HG03095 (cell line): ENCODE data around the gene TWIST2.

Source experiments
- ATAC-seq: cut with Tn5 transposase; IDR thresholded peaks from one replicate; pipeline ENCODE4 v1.9.1; 2021; ENCODE audit warnings: moderate library complexity; ENCODE audit not compliant: unreplicated experiment

TWIST2 gene

DNA sequence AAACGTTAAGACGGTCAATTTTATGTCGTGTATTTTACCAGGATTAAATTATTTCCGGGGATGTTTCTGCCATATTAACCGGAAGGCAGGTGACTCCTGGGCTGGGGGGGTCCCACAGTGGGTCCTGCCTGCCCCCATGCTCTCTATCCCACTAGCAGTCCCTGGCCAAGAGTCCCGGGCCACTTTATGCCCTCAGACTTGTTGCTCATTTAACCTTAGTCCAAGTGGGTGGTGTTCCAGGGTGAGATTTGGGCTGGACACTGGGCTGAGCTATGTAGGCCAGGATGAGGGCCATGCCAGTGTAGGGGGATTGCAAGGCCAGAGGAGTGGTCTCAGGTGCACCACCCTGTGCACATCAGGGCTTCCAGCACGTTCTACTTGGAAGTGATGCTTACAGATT lies 24.1 kb downstream of the TWIST2 start:
- ATAC-seq: no peak

DNA sequence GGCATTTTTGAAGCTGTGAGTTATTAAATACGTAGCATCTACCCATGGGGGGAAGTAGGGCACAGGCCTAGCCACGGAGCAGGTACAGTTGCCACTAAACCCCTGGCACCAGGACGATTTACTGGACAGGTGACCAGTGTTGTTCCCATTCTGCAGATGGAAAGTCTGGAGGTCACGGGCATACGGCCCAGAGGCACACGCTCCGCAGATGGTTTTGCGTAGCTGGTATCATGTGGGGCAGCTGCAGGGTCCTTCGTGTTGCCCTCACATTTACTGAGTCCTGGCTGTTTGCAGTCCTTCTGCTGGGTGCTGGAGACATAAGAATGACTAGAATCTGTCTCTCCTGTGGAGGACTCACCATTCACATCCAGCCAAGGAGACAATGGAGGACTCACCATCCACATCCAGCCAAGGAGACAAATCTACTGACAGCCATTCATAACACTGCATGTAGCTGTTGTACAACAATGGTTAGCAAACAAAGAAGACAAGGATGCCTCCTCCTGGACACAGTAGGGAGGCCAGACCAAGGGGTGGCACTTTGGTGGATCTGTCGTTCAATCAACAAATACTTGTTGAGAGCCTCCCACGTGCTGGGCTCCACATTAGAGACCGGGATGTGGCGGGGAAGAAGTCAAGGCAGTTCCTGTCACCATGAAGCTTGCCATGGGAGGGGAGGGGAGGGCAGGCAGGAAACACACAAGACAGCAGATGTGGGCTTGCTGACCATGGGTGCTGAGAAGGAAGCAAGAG lies 24.9 kb downstream of the TWIST2 start:
- ATAC-seq: no peak

DNA sequence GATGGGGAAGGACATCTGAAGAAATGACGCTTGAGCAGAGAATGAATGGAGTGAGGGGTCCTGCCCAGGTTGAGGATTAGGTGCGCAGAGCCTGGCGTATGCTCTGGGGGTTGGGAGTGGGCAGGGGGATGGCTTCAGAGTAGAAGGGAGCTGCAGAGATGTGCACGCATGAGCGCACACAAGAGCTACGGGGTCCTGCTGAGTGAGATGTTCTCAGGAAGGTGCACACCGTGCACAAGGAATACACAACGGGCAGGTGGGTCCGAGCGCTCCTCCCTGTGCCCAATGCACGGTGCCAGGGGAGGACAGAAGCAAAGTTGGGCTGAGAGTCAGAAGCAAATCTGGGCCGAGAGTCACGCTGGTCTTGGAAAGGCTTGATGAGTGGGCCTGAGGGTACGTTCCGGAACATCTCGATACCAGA lies 25.5 kb downstream of the TWIST2 start:
- no peak for ATAC-seq

DNA sequence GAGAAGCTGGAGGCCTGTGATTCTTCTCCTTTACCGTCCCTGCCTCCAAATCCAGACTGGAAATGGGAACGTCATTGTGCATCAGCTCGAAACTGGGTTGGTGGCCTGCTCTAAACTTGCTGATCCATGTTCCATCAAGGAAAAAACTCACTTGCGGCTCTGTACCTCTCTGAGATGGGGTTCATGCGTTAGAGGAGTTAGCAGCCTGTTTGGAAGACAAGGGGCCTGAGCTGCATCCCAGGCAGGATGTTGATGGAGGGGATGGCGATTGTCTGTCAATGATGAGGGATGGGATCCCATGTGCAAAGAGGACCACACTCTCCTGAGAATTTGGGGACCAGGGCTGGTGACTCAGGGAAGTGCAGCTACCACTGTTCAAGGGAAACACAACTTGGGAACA lies 26.0 kb downstream of the TWIST2 start:
- ATAC-seq: no peak

DNA sequence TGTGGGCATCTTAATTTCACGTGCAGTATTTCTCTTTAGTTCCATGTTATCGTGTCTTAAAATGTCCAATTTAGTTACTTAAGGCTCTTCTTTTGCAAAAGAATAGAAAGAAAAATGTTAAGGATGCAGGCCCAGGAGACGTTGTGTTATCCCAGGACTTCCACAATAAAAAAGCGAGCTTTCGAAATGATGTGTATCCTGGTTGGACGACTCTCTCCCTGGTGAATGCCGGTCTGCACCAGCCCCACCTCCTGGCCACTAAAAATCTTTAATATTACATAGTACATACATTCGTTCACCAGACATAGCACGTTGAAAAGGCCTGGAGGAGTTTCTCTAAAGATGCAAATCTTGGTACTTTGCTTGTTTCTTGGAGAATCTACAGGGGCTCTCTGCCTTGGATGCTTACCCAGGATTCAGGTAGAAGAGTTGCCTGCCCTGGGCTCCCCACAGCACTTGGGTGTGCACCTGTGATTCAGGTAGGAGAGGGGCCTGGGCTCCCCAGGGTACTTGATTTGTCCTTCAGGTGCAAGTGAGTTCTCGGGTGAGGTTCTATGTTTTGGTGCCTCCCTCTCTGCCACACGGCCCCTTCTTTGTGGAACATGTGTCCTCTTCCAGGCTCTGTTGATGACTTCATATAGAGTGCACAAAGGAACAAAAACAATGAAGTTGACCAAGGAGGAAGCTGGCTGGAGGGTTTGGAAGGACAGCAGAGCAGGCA lies 26.6 kb downstream of the TWIST2 start:
- ATAC-seq: no peak

DNA sequence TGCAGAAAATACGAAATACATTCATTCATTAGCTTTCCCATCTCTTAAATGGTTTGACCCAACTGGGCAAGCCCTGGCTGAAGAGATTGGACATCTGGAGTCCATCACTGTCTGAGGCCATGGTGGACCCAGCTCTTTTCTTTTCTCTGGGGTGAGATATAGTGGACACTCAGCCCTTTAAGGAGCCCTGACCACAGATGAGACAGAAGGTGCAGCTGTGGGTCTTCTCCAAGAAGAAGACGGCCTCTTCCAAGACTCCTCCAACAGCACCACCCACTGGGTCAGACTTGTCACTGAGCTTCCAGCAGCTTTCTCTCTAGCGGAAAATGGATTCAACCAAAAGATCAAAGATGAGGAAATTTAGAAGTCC lies 27.2 kb downstream of the TWIST2 start:
- no peak for ATAC-seq

DNA sequence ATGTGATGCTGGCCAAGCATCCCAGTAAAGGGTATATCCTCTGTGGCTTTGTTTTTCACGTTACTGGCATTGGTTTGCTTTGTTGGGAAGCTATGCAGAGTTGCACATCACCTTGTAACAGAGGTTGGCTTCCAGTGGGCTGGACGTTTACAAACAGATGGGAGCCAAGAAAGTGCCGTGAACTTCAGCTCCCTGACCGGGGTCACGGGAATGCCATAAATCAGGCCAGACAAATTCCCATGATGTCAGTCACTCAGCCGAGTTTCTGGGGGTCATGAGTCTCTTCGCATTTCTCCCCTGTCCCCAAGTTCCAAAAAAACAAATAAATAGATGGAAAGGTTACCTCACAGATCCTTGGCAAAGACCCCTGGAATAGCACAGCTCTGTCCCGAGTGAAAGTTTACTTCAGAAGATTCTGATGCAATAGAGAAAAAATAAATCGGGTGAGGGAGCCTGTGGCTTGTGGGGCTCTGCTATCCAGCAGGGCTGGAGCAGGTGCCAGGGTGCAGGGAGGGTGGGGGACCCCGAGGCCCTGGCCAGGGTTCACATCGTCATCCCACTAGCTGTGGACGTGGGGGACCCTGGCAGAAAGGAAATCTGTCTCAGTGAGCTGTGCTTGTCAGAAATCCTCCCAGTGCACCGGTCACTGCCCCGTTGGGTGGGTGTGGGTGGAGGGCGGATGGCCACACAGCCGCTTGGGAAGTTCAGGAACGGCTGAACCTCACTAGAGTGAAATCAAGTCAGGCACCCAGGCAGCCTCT lies 27.8 kb downstream of the TWIST2 start:
- no peak for ATAC-seq

DNA sequence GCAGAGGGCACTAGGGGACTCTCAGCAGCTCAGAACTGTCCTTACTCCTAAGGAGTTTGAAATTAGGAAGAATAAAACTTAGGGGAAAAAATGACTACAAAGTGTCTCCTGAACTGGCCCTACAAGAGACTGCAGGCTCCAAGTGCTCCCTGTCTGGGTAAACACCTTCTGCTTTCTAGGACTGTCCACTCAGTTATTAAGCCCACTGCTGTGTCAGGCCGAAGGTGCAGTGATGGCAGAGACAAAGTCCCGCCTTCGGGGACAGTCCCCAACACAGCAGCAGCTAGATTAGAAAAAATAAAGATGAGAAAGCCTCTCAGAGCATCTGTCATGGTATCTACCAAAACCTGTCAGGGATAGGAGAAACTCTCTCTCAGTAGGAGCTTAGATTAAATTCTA lies 28.3 kb downstream of the TWIST2 start:
- no peak for ATAC-seq

DNA sequence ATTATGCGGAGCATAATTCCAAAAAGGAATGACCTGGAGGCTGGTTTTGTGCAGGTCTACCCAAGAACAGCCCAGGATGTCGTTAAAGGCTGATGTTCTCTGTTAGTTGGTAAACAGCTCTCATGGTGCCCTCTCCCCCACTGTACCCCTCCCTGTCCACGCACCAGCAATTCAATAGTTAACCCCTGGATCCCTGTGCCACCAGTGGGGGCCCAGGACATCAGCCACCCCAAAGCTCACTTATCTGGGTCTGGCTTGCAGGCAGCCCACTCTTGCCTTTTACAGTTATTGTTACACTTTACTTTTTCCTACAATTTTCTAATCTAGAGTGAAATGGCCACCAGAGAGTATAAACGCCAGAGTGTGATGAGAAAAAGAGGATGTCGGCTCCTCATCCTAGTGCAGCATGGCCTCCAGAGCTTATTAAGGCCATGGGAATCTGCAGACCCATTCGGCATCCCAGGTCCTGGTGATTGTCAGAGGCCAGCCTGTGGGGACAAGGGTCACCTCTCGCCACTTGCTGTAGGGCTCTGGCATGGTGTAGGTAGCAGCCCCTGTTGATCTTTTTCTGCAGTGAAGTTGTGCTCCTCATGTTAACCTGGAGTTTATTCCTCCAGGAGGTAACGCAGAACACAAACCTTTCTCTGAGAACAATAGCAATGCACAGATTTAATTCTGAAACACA lies 30.3 kb downstream of the TWIST2 start:
- ATAC-seq: no peak

DNA sequence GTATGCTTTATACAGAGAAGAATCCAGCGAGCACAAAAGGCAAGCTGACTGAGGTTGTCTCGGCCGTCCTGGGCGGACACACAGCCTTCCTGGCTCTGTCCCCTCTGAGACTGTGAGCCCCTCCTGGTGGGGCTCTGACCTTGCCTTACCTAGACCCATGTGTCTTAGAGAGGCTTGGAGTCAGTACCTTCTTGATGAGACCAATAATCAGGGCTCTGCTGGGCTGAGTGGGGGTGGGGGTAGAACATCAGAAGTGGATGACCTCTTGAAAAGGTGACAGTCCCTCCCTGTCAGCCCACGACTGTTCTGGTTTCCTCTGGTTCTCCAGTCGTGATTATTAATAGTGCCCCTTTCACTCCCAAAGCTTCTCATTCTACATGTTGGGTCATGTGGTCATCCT lies 31.2 kb downstream of the TWIST2 start:
- ATAC-seq: no peak

DNA sequence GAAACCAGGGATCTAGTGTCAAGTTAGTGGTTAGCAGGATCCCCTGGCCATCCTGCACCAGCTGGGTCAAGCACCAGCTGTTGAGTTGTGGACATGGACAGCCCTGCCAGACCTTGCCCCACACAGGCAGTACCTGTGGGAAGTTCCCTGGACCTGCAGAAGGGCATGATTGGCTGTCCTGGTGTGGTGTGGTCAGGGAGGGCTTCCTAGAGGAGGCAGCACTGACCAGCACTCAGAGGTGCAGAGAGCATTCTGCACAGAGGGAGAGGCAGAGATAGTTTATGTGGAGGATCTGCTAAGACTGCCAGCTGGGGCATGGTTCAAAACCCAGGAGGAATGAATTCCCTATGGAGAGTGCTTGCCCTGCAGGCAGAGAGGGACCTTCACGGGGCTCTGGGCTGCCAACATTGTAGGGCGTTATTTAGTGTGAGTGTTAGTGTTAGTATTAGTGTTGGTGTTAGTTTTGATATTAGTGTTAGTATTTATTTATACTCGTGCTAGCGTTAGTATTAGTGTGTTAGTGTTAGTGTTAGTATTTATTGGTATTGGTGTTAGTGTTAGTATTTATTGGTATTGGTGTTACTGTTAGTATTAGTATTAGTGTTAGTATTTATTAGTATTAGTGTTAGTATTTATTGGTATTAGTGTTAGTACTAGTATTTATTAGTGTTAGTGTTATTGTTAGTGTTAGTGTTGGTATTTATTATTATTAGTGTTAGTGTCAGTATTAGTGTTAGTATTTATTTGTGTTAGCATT lies 31.9 kb downstream of the TWIST2 start:
- no peak for ATAC-seq

DNA sequence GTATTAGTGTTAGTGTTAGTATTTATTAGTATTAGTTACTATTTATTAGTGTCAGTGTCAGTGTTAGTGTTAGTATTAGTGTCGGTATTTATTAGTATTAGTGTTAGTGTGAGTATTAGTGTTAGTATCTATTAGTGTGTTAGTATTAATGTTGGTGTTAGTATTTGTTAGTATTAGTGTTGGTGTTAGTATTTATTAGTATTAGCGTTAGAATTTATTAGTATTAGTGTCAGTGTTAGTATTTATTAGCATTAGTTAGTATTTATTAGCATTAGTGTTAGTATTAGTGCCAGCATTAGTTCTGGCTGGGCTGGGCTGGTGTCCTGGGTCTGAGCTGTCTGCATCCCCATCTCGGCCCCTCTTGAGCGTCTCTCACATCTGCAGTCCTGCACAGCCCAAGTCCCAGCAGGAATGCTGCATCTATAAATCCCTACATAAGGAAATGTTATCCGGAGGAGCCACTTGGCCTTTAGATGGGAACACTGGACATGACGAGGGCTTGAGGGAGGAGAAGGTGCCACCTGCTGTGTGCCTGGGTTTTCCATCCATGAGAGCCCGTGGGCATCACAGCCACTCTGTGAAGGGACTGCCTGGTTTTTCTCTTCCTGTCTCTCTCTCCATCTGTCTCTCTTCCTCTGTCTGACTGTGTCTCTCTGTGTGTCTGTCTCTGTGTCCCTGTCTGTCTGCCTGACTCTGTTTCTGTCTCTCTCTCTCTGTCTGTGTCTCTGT lies 33.6 kb downstream of the TWIST2 start:
- no peak for ATAC-seq

DNA sequence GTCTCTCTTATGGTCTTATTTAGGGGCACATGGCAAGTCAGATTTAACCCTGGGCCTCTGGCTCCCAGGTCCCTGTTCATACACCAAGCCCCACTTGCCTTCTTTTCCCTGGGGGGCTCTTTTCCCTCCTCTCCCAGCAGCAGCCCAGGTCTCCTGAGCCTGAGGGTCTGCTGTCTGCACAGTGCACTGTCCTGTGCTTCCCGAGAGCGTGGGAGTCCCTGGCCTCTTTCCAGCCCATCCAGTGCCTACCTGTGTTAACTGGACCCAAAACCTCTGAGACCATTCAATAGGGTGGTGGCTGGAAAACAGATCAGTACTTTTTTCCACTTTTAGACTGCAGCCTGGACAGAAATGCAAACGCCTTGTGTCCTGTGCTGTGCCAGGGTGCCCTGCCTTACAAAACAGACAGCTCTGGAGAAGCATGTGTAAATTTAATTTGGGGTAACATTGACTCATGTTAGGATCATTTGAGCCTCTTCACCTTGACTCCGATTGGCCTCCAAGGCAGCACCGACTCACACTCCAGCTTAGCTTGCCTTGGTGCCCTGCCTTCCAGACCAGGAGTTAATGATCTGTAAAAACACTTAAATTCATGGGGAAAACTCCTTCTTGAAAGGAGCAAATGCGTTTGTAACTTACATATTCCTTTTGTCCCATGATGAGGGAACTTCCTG lies 34.3 kb downstream of the TWIST2 start:
- ATAC-seq: no peak

DNA sequence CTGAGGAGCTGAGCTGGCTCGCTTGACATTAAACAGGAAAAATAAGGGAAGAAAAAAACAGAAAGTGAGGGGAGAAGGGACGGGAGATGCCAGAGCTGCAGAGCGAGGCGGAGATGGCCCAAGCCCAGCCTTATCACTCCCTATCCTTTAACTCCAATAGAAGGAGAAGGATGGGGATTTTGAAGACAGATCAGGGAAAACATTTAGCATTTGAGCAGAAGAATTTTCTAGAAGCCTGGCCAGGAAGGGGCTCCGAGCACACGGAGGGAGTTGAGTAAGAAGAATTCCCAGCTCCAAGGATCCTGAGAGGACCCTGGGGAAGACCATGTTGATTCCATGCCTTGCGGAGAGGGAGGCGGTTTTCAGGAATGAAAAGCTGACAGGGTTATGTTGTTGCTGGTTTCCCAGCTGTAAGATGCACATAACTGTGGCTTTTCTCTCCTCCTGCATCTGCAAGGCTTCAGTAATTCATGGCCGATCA lies 35.6 kb downstream of the TWIST2 start:
- no peak for ATAC-seq

DNA sequence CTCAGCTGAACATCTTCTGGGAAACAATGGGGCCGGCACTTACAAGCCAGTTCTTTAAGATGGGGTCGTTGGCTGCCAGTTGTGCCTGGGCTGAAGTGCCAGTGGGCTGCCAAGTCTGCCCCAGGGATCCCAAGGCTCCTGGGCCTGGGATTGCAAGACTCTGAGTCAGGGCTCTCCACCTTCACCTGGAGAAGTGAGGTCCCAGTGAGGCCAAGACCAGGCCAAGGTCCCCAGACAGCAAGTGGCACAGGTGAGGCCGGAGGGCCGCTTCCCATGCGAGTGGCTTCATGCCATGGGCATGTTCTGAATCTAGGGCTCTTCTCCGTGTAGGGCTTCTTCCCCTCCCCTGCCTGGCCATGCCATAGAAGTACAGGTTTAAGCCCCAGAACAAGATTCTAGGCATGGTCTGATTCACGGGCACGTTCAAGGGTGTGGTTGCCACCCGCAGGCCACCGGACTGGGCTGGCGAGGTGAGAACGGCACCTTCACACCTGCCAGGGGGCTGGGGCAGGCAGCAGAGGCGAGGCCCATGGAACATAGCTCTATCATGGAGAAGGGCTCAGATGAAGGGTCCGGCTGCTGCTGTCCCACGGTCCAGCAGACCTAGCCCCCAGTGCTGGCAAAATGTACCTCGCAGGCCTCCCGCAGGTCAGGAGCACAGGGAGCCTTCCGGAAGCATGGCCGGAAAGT lies 36.4 kb downstream of the TWIST2 start:
- no peak for ATAC-seq

DNA sequence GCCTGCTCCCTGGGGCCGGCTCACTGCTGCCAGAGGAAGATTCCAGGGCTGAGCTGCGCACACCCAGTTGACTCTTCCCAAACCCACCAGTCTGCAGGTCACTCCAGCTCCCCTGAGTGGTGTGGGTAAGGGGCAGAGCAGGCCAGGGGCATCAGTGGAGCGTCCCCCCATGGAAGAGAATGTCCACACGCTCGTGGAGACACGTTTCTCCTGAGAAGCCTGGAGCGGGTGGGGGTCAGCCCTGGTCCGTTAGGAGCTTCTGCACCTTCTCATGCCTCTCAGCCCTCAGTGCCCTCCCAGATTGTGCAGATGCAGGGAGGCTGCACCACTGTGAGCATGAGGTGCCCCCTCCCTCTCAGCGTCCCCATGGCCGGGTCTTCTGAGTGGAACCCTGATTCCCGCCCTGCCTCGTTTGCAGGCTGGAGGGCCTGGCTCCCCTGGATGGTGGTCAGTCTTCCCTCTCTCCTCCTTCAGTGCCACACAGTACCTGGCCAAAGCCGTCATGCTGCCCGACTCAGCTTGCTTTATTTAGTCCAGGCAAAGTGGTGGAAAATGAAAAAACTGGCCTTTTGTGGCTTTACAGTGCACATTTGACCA lies 37.0 kb downstream of the TWIST2 start:
- ATAC-seq: no peak

DNA sequence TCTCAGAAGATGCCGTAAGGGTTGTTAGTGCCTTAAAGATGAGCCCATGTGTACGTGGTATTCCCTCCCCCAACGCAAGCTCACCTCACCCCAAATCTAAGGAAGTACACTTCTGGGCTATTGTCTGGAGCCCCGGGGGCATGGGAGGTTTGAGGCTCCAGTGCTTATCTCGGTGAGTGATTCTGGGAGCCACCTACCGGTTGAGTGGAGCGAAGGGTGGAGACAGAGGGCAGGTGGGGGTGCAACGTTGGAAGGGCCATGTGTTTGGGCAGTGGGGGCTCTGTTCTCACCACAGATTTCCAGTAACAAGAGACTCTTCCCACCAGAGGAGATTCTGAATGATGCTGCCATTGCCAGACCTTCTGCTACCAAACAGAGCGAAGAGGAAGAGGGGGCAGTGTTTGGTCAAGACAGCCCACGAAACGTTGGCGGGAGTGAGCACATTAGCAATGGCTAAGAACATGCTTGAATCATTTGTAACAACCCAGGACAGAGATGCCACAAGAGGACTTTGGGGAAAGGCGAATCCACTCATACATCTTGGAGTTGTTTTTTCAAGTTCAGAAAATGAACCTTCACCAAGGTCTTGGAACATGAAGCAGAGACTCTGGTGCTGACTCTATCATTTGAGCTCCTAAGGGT lies 38.7 kb downstream of the TWIST2 start:
- ATAC-seq: no peak

DNA sequence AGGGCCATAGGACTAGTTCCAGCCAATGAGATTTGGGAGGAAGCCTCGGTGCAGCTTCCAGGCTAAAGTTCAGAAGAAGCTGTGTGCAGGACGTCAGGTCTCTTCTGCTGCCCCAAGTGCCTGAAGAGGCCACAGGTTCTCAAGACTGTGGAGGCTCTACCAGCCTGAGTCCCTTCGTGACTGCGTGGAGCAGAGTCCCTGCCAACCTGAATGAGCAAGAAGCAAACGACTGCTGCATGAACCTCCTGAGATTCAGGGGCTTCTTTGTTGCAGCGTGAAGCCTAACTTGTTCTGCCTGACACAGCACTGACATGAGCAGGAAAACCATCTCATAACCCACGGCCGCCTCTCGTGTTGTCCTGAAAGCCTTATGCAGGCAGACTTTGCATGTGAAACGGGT lies 39.7 kb downstream of the TWIST2 start:
- ATAC-seq: no peak
